ENCODE data around the gene C6orf47. TPM values are rescaled to one million over a fixed set of nuclear protein-coding genes. Genes with fewer than 3 reads are reported as not detected.
A peak's percentile ranks its signal among the peaks of the same experiment; 100 is the strongest.

Gene C6orf47
- total and polyA plus RNA-seq, 7 donors: 13.5 to 36.0 (median 19.4) TPM

DNA sequence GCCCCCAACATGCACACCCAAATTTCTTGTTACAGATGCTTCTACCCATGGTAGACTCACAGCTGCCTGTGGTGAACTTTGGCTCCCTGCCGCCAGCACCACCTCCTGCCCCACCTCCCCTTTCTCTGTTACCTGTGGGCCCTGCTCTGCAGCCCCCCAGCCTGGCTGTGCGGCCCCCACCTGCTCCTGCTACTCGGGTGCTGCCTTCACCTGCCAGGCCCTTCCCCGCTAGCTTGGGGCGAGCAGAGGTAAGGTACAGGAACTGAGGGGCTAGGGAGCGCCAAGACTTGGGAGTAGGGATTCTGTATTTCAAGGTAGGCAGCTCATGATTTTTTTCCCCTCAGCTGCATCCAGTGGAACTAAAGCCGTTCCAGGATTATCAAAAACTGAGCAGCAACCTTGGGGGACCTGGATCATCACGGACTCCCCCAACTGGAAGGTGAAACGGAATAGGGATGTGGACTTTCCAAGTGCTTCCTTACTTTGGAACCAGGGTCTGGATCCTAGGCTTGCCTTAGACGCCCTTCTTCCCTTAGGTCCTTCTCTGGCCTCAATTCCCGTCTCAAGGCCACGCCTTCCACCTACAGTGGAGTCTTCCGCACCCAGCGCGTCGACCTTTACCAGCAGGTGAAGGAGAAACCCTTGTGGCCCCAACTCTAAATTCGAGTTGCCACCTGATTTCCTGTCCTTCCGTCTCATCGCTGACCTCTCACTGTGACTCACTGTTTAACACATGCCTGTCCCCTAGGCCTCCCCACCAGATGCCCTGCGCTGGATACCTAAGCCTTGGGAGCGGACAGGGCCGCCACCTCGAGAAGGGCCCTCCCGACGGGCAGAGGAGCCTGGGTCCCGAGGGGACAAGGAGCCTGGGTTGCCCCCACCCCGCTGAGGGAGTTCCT is 23.6 kb downstream of the C6orf47 start:
- Histone ChIP-seq H3K9me3 (no peaks in the 10 kb centered on the region), H3K4me3 (no peak overlapping the region), H3K27ac (peak overlapping the region; percentile 23), H3K4me1 (peaks cover 6% of the 10 kb centered on the region), H3K27me3 (ENCODE audit: insufficient read depth in 3 of 3, low read length in 2 of 3) (no peaks in the 10 kb centered on the region), H3K36me3 (ENCODE audit: insufficient read depth in 1 of 2, low read depth in 1 of 2) (peaks cover 26 to 100% of the 10 kb centered on the region in 2 donors)
- intact Hi-C loops (cut with DNase I): no loop called here
- DNase-seq: no peak
- ATAC-seq: peak; percentile 11 to 46 (median 33)
- TF ChIP-seq, protein P1, sequence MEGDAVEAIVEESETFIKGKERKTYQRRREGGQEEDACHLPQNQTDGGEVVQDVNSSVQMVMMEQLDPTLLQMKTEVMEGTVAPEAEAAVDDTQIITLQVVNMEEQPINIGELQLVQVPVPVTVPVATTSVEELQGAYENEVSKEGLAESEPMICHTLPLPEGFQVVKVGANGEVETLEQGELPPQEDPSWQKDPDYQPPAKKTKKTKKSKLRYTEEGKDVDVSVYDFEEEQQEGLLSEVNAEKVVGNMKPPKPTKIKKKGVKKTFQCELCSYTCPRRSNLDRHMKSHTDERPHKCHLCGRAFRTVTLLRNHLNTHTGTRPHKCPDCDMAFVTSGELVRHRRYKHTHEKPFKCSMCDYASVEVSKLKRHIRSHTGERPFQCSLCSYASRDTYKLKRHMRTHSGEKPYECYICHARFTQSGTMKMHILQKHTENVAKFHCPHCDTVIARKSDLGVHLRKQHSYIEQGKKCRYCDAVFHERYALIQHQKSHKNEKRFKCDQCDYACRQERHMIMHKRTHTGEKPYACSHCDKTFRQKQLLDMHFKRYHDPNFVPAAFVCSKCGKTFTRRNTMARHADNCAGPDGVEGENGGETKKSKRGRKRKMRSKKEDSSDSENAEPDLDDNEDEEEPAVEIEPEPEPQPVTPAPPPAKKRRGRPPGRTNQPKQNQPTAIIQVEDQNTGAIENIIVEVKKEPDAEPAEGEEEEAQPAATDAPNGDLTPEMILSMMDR (IDR thresholded peaks at IDR 0.05): no peak
- WGBS, 3 donors: 73 to 81% (median 78%) methylated on average over 27 of the region's 27 CpGs

DNA sequence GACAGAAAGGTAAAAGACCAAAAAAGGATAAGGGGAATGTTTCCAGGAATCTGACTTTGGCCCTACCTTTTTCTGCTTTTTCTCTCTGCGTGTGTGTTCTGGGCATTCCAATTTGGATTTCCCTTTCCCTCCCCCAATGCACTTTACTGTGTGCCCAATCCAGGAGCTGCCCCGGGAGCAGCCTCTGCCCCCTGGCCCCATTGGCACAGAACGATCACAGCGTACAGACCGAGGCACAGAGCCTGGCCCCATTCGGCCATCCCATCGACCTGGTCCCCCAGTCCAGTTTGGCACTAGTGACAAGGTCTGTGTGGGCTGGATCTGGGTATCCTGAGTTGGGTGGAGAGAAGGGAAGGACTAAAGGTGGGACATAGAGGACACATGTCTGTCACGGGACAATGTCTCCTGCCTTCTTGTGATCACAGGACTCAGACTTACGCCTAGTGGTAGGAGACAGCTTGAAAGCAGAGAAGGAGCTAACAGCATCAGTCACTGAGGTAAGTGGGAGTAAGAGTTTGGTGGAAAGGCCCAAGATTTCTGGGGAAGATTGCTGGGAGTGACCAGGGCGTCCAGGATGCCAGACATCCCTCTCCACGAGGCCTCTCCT is 25.5 kb downstream of the C6orf47 start:
- TF ChIP-seq, protein P1 (IDR thresholded peaks at IDR 0.05): no peak
- WGBS, 3 donors: 76 to 87% (median 76%) methylated on average over 11 of the region's 11 CpGs
- intact Hi-C loops (cut with DNase I): no loop called here
- Histone ChIP-seq H3K4me3 (no peak overlapping the region), H3K36me3 (ENCODE audit: insufficient read depth in 1 of 2, low read depth in 1 of 2) (peaks cover 25 to 100% of the 10 kb centered on the region in 2 donors), H3K27ac (no peak overlapping the region), H3K27me3 (ENCODE audit: insufficient read depth in 3 of 3, low read length in 2 of 3) (no peaks in the 10 kb centered on the region), H3K9me3 (no peaks in the 10 kb centered on the region), H3K4me1 (peaks cover 6% of the 10 kb centered on the region)
- ATAC-seq (no peak), DNase-seq (no peak)

DNA sequence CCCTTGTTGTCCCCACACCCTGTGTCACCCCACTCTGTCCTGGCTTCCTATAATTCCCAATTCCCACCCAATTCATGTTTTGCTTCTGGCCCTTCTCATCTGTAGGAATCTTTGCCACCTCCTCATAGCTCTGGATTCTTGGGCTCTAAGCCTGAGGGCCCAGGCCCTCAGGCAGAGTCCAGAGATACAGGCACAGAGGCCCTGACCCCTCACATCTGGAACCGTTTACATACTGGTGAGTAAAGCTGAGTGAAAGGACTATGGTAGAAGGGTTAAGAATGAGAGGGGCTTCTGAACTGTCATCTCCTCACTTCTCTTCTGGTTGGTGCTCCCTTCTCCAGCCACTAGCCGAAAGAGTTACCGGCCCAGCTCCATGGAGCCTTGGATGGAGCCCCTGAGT is 26.4 kb downstream of the C6orf47 start:
- H3K36me3 ChIP-seq (ENCODE audit: insufficient read depth in 1 of 2, low read depth in 1 of 2): peaks cover 26 to 100% of the 10 kb centered on the region in 2 donors
- no peak for ATAC-seq
- no peaks in the 10 kb centered on the region for H3K9me3 ChIP-seq
- H3K4me1 ChIP-seq: peaks cover 6% of the 10 kb centered on the region
- intact Hi-C loops (cut with DNase I): no loop called here
- TF ChIP-seq, protein P1 (IDR thresholded peaks at IDR 0.05): no peak
- no peak for DNase-seq
- H3K27me3 ChIP-seq (ENCODE audit: insufficient read depth in 3 of 3, low read length in 2 of 3): no peaks in the 10 kb centered on the region
- H3K27ac ChIP-seq: no peak overlapping the region
- H3K4me3 ChIP-seq: no peak overlapping the region
- 88 to 92% (median 92%) methylated on average over 3 of the region's 3 CpGs for WGBS, 3 donors

DNA sequence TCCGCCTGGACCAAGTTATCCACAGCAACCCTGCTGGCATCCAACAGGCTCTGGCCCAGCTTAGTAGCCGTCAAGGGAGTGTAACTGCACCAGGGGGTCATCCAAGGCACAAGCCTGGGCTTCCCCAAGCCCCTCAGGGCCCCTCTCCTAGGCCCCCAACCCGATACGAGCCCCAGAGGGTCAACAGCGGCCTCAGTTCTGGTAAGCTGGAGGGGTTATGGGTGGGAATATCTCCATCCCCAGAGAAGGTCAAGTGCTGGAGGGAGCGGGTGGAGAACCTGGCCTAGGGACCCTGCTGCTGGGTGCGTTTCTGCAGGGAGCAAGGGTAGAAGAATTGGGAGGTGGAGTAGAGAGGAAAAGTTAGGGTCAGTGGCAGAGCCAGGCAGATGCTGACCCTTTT is 27.1 kb downstream of the C6orf47 start:
- DNase-seq (no peak), ATAC-seq (no peak)
- intact Hi-C loops (cut with DNase I): no loop called here
- Histone ChIP-seq H3K4me3 (no peak overlapping the region), H3K27me3 (ENCODE audit: insufficient read depth in 3 of 3, low read length in 2 of 3) (no peaks in the 10 kb centered on the region), H3K36me3 (ENCODE audit: insufficient read depth in 1 of 2, low read depth in 1 of 2) (peaks cover 28 to 100% of the 10 kb centered on the region in 2 donors), H3K27ac (no peak overlapping the region), H3K9me3 (no peaks in the 10 kb centered on the region), H3K4me1 (peaks cover 6% of the 10 kb centered on the region)
- WGBS, 3 donors: 85 to 86% (median 85%) methylated on average over 7 of the region's 7 CpGs
- TF ChIP-seq, protein P1 (IDR thresholded peaks at IDR 0.05): no peak
